Thyroid gland (tissue), 4 donors: Measurements from ENCODE around the gene RPS2. TPM values are rescaled to one million over a fixed set of nuclear protein-coding genes. Genes with fewer than 3 reads are reported as not detected.

Source experiments
- DNase-seq, 2 donors: peaks; one replicate each; pipeline ENCODE4 v3.0.0-alpha.2; 2019
- H3K27ac ChIP-seq, 3 donors: fragments of 200-600 bp; sonication (generic); 1 replicate in 2 of 3; 2 replicates in 1 of 3; pipeline ENCODE4 v1.5.1; 2016 to 2019; ENCODE audit warnings: mild to moderate bottlenecking in 1 of 3, moderate library complexity in 1 of 3
- H3K27me3 ChIP-seq: fragments of 200-600 bp; sonication (generic); one replicate; pipeline ENCODE4 v1.5.1; 2019
- H3K36me3 ChIP-seq, 2 donors: fragments of 200-600 bp; sonication (generic); one replicate each; pipeline ENCODE4 v1.5.1; 2016 to 2019
- H3K4me1 ChIP-seq, 2 donors: fragments of 200-600 bp; sonication (generic); one replicate each; pipeline ENCODE4 v1.5.1; 2017 to 2019
- H3K4me3 ChIP-seq, 3 donors: fragments of 200-600 bp; sonication (generic); replicated peaks in 1 of 3; 1 replicate in 2 of 3; 2 replicates in 1 of 3; pipeline ENCODE4 v1.5.1; 2016; ENCODE audit warnings: mild to moderate bottlenecking in 1 of 3
- H3K9me3 ChIP-seq: fragments of 200-600 bp; sonication (generic); one replicate; pipeline ENCODE4 v1.5.1; 2017
- CTCF ChIP-seq, 6 experiments: fragments of 200-600 bp in 3 of 6; fragments of 450-650 bp in 3 of 6; sonication (generic) in 3 of 6; IDR thresholded peaks; one replicate each; pipeline ENCODE4 v1.5.1; 2016 to 2019; ENCODE audit warnings: antibody characterized with exemption in 6 of 6, mild to moderate bottlenecking in 2 of 6, inconsistent platforms in 1 of 6, moderate library complexity in 1 of 6
- POLR2A ChIP-seq, 2 donors: fragments of 450-650 bp; IDR thresholded peaks; one replicate each; pipeline ENCODE4 v1.6.1; 2017; ENCODE audit warnings: antibody characterized with exemption in 2 of 2, mild to moderate bottlenecking in 2 of 2, moderate library complexity in 1 of 2
- WGBS, 2 donors: methylation state at CpG; one replicate each; pipeline ENCODE4 v1.1.5; 2017; 5-methylcytosine and 5-hydroxymethylcytosine counted together
- intact Hi-C: fragments of 100-400 bp; cut with DNase I; formaldehyde crosslinking; loops from one replicate; pipeline ENCODE4 v1.15.1; 2023
- total RNA-seq, 4 donors: library from RNA; depleted of rRNA; stranded (reverse); fragments of >200 nt; gene quantifications; one replicate each; pipeline ENCODE4 v1.2.3, GENCODE V29; 2016

Gene RPS2
- total RNA-seq, 4 donors from 2014 or later, result 976 to 2,244 (median 1,167) TPM

DNA sequence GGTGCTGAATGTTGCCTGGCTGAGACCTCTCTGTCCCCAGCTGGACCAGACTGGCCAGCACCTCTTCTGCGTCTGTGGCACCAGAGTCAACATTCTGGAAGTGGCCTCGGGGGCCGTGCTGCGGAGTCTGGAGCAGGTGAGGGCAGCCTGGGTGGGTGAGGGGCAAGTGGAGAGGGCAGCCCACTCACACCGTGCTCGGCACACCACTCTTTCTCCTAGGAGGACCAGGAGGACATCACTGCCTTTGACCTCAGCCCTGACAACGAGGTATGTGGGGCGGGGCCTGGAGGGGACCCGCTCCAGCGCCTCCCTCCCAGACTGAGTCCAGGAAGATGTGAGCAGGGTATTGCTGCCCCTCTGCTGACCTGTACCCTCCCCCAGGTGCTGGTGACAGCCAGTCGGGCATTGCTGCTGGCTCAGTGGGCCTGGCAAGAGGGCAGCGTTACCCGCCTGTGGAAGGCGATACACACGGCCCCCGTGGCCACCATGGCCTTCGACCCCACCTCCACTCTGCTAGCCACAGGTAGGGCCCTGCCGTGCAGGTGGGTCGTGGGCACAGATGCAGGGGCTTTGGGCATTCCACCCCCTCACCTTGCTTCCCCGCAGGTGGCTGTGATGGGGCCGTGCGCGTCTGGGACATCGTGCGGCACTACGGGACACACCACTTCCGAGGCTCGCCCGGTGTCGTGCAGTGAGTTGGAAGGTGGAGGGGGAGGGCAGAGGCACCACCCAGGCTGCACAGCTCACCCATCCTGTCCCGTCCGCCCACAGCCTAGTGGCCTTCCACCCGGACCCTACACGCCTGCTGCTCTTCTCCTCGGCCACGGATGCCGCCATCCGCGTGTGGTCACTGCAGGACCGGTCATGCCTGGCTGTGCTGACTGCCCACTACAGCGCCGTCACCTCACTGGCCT lies 9.8 kb upstream of the RPS2 start:
- Histone ChIP-seq H3K27ac (no peak overlapping the region), H3K4me1 (peaks cover 12 to 23% of the 10 kb centered on the region in 2 donors), H3K9me3 (no peaks in the 10 kb centered on the region), H3K4me3 (no peak overlapping the region), H3K36me3 (peaks cover 43 to 50% of the 10 kb centered on the region in 2 donors), H3K27me3 (peaks cover 13% of the 10 kb centered on the region)
- DNase-seq, result no peak
- intact Hi-C loops, result no loop called here
- TF ChIP-seq POLR2A (IDR thresholded peaks at IDR 0.05) (no peak), CTCF (IDR thresholded peaks at IDR 0.05) (no peak)
- 95 to 96% methylated on average over 37 to 41 of the region's 42 CpGs for WGBS, 2 donors

GRCh38 chr16:1973461-1974156 lies 9.0 kb upstream of the RPS2 start:
- H3K9me3 ChIP-seq, result no peaks in the 10 kb centered on the region
- TF ChIP-seq CTCF (IDR thresholded peaks at IDR 0.05) (no peak), POLR2A (IDR thresholded peaks at IDR 0.05) (no peak)
- H3K4me3 ChIP-seq, result no peak overlapping the region
- DNase-seq, result no peak
- peaks cover 12 to 20% of the 10 kb centered on the region in 2 donors for H3K4me1 ChIP-seq
- H3K27me3 ChIP-seq, result peaks cover 5% of the 10 kb centered on the region
- peaks cover 43 to 47% of the 10 kb centered on the region in 2 donors for H3K36me3 ChIP-seq
- 85 to 93% methylated on average over 6 to 13 of the region's 16 CpGs for WGBS, 2 donors
- intact Hi-C loops, result no loop called here
- H3K27ac ChIP-seq, result no peak overlapping the region

- DNase-seq, result no peak
- H3K4me3 ChIP-seq, result peak overlapping the region; percentile 75 to 98 (median 95)
- peaks cover 32 to 36% of the 10 kb centered on the region in 2 donors for H3K36me3 ChIP-seq
- H3K4me1 ChIP-seq, result peaks cover 12 to 20% of the 10 kb centered on the region in 2 donors
- H3K9me3 ChIP-seq, result no peaks in the 10 kb centered on the region
- TF ChIP-seq CTCF (IDR thresholded peaks at IDR 0.05), result no peak
- no peak for TF ChIP-seq POLR2A (IDR thresholded peaks at IDR 0.05)
- peak overlapping the region in 1 of 3 donors; percentile 59 for H3K27ac ChIP-seq
- no peaks in the 10 kb centered on the region for H3K27me3 ChIP-seq
- intact Hi-C loops, result no loop called here
- WGBS, 2 donors, result 0 to 7% methylated on average over 21 to 22 of the region's 22 CpGs
Observed at GRCh38 chr16:1972490-1972877, 7.9 kb upstream of the RPS2 start.

GRCh38 chr16:1971796-1972489 lies 7.3 kb upstream of the RPS2 start, which contains the start of gene TBL3:
TSS of gene TBL3 (plus strand) at chr16:1972053. CDS start at chr16:1972165, 112 bp downstream.
- peaks cover 26 to 30% of the 10 kb centered on the region in 2 donors for H3K36me3 ChIP-seq
- no peaks in the 10 kb centered on the region for H3K9me3 ChIP-seq
- 1 to 2% methylated on average over 10 to 63 of the region's 78 CpGs for WGBS, 2 donors
- DNase-seq, result peak; percentile 92 to 93
- peak within 1 kb of the TSS; percentile 75 to 98 (median 95) for H3K4me3 ChIP-seq
- peak within 1 kb of the TSS; percentile 37 to 84 (median 72) for H3K27ac ChIP-seq
- peaks cover 12 to 20% of the 10 kb centered on the region in 2 donors for H3K4me1 ChIP-seq
- H3K27me3 ChIP-seq, result no peaks in the 10 kb centered on the region
- TF ChIP-seq POLR2A (IDR thresholded peaks at IDR 0.05) (peak; percentile 53 to 90), CTCF (IDR thresholded peaks at IDR 0.05) (peak in 1 of 6 experiments; percentile 29)
- intact Hi-C loops, result no loop called here
